Dedifferentiated amniotic fluid mesenchymal stem cell (primary cell): Measurements from ENCODE around the gene GIN1.
"Not testable (repeated sequence)": the region's sequence is repeated elsewhere in the genome, so short reads cannot be mapped to it uniquely, and the experiment has no call there.

Experiments used
- DNase-seq: peaks from one replicate; pipeline ENCODE4 v3.0.0-alpha.2; 2016; ENCODE audit errors: extremely low spot score

The GIN1 gene

GRCh38 chr5:103110403-103110802 is 9.5 kb downstream of the GIN1 start:
- no peak for DNase-seq

- no peak for DNase-seq
These were observed 10.7 kb downstream of the GIN1 start for GRCh38 chr5:103109277-103109676.

GRCh38 chr5:103108086-103108485 is 11.9 kb downstream of the GIN1 start:
- no peak for DNase-seq

- DNase-seq: no peak
These were observed 17.7 kb downstream of the GIN1 start for GRCh38 chr5:103102234-103102633.

GRCh38 chr5:103101079-103101750 is 18.7 kb downstream of the GIN1 start:
- no peak for DNase-seq

- no peak for DNase-seq
These were observed 20.9 kb downstream of the GIN1 start for GRCh38 chr5:103098993-103099392.

- DNase-seq: no peak
These were observed 25.2 kb downstream of the GIN1 start for GRCh38 chr5:103094737-103095136.

GRCh38 chr5:103093727-103094126 is 26.2 kb downstream of the GIN1 start:
- DNase-seq: no peak

- DNase-seq: no peak
These were observed 27.3 kb downstream of the GIN1 start for GRCh38 chr5:103092676-103093075.

GRCh38 chr5:103090791-103091190 is 29.1 kb downstream of the GIN1 start:
- DNase-seq: no peak

- no peak for DNase-seq
These were observed 30.7 kb downstream of the GIN1 start for GRCh38 chr5:103089272-103089671.

GRCh38 chr5:103086547-103086946 is 33.4 kb downstream of the GIN1 start:
- no peak for DNase-seq

GRCh38 chr5:103079796-103080195 is 40.1 kb downstream of the GIN1 start:
- DNase-seq: no peak

- DNase-seq: no peak
These were observed 44.5 kb downstream of the GIN1 start for GRCh38 chr5:103075442-103075841.

GRCh38 chr5:103073500-103073899 is 46.4 kb downstream of the GIN1 start:
- DNase-seq: not testable (repeated sequence)

GRCh38 chr5:103066326-103066725 is 53.6 kb downstream of the GIN1 start:
- no peak for DNase-seq

- DNase-seq: no peak
These were observed 59.4 kb downstream of the GIN1 start for GRCh38 chr5:103060424-103060954.

- DNase-seq: no peak
These were observed 60.4 kb downstream of the GIN1 start for GRCh38 chr5:103059525-103059924.

GRCh38 chr5:103057208-103058130 is 62.5 kb downstream of the GIN1 start:
- no peak for DNase-seq

- DNase-seq: not testable (repeated sequence)
These were observed 73.2 kb downstream of the GIN1 start for GRCh38 chr5:103046706-103047105.

GRCh38 chr5:103041071-103041676 is 78.8 kb downstream of the GIN1 start:
- DNase-seq: peak; percentile 49
